T-helper 9 cell (primary cell): ENCODE measurements around the gene HOATZ.

ENCODE experiments used
- DNase-seq: peaks from one replicate; pipeline ENCODE4 v3.0.0-alpha.2; 2020

HOATZ gene

GRCh38 chr11:111523343-111523742 lies 8.8 kb downstream of the HOATZ start:
- DNase-seq = no peak

DNA sequence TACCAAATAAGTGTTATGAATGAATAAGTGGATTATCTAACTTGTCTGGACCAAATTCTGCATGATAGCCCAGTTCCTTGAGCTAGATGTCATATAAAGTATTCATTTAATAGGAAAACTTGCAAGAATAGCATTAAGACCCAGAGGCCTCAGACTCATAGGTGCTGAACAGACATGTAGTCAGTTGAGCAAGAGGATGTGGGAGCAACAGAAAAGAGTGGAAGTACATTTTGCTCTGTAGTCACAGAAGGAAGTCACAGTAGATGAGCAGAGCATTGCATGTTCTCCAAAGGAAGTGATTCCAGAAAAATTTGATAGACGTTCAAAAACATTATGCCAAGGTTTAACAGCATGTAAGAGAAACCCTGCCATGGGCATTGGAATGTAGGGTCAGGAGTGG lies 9.5 kb downstream of the HOATZ start:
- DNase-seq = no peak

DNA sequence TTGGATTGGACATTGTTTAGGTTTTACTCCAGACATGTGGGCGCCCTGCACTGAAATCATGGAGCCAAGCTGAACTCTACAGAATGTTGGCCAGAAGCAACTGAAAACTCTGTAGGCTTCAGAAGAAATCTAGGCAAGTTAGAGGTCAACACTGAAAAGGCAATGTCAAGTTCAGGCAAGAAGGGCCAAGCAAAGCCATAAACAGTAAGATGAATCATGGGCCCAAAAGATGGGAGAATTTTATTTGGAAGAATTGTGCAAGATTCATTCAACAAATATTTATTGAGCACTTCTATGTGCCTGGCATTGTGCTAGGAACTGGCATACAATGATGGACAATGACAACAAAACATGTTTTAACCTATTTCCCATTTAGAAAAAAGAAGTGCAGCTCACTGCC lies 10.9 kb downstream of the HOATZ start:
- DNase-seq = no peak

GRCh38 chr11:111526501-111526900 lies 11.9 kb downstream of the HOATZ start:
- DNase-seq = no peak

- no peak for DNase-seq
These were observed 12.7 kb downstream of the HOATZ start for GRCh38 chr11:111527279-111527678.

GRCh38 chr11:111528557-111528956 lies 14.0 kb downstream of the HOATZ start:
- no peak for DNase-seq

DNA sequence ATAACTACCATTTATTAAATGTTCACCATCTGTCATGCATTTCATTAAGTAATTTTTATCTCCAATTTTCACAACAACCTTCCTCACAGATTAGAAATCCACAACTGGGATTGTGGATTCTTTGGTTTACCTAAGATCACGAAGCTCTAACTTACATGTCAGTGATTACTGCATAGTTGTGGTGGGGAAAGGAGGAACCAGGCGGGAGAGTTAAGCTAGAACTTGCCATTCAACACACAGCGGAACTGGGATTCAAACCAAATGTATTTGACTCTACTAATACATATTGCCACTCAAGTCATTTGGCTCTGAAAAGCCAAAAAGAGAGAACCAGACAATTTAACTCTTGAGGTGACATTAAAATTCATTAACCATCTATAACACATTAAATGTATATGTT lies 15.5 kb downstream of the HOATZ start:
- DNase-seq = no peak

GRCh38 chr11:111531136-111531535 lies 16.6 kb downstream of the HOATZ start:
- no peak for DNase-seq

- no peak for DNase-seq
These were observed 17.2 kb downstream of the HOATZ start for GRCh38 chr11:111531687-111532364.

DNA sequence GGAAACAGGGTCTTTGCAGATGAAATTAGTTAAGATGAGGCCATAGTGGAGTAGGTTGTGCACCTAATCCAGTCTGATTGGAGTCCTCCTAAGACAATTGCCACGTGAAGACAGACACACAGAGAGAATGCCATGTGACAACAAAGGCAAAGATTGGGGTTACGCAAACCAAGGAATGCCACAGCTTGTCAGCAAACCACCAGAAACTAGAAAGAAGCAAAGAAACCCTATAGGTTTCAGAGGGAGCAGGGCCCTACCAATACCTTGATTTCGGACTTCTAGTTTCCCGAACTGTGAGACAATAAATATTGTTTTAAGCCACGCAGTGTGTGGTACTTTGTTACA lies 17.8 kb downstream of the HOATZ start:
- no peak for DNase-seq

DNA sequence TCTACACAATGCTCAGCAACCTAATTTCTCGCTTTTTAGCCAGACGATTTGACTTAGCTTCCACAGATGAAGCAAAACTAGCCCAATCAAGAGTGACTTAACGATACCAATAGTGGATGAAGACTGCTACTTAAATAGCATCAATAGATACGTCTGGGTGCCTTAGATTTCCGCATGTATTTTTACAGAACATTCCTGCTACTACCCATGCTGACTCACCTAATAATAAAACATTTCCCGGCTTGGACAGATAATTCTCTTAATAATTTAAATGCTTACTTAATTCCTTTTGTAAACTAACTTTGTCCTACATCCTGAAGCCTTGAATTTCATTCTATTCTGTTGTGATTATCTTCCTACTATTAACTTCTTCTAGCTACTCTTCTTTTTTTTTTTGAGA lies 20.7 kb downstream of the HOATZ start:
- DNase-seq = no peak

DNA sequence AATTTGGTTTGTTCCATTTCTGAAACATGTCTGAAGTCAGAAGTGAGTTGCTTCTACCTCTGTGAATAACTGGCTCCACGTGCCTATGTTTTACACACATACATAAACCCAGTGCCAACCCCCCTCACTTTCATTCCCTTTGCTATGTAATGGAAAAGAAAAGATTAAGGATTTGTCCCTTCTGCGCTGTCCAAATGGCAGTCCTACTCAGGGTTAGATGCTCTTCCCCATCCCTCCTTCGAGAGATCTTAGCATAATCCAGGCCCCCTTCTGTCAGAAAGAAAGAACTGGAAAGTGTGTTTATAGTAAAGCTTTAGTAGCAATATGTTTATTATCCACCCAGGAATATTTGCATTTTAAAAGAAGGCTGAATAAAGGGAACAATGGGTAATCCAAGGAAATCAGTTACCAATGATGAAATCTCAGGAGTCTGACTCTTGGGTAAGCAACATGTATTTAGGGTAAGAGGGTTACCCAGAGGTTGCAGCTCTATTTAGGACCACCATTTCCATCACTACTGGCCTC lies 22.8 kb downstream of the HOATZ start:
- DNase-seq = no peak

GRCh38 chr11:111538407-111539114 lies 24.0 kb downstream of the HOATZ start:
- no peak for DNase-seq

GRCh38 chr11:111539426-111540113 lies 25.0 kb downstream of the HOATZ start:
- DNase-seq = no peak

DNA sequence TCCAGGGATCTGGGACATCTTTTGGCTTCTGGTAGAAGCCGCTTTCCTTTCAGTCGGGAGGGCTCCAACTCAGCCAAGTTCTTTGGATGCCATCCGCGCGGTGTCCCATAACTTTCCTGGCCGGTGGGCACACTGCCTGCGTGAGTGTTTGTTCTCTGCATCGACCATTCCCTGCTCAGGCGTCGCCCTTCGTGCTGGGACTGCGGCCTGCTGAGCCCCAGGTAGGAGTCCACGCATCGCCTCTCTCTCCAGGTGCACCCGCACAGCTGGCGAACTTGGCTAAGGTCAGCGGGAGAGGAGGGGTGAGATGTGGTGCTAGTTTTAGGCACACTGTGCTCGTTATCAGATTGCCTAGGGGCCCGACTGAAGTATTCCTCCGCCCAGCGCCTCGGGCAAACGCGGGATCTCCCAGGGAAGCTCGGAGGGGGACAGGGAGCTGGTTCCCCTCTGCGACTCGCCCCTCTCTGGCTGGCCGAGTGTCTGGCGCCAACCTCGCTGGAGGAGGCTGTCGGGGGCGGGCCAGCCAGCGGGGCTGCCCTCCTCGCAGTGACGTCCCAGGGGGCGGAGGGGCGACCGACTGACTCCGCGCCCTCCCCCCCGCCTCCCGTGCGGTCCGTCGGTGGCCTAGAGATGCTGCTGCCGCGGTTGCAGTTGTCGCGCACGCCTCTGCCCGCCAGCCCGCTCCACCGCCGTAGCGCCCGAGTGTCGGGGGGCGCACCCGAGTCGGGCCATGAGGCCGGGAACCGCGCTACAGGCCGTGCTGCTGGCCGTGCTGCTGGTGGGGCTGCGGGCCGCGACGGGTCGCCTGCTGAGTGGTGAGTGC lies 25.7 kb downstream of the HOATZ start, which contains the start of gene LAYN:
Gene LAYN (plus strand): TSS at position 607 of the 823 bp plus-strand sequence. CDS start 124 bp downstream, at position 731.
- no peak for DNase-seq

- no peak for DNase-seq
These were observed 26.3 kb downstream of the HOATZ start for GRCh38 chr11:111540937-111541253.

DNA sequence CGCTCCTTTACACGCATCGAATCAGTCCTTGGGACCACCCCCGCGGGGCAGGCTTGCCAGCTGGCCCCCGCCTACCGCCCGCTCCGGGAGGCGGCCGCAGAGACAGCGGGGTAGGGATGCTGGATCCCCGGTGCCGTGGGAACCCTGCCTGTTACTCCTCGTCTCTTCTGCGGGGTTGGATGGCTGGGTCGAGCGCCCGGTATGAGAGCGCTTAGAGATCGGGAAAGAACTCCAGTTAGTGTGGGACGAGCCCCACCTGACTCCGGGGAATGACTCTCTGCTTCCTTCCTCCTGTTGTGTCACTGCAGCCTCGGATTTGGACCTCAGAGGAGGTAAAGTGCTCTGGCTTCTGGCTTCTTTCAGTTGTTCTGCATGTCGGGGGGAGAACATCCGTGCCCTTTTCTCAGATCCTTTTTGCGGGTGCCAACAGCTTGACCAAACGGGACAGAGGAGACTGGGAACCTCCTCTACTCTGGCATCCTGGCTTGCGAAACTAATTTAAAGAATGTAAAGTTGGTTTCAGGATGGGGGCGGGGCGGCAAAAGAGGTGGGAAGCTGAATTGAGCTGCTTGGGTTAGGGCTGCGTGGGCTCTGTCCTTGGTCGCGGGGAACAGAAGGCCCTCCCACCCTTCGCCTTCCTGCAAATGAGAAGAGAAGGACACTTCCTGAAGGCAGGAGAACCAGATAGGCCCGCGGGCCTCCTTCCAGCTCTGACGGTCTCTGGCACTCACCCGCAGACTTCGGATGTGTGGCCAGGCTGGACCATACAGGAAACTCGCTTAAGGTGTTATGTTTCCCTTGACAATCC lies 26.9 kb downstream of the HOATZ start:
- no peak for DNase-seq

- no peak for DNase-seq
These were observed 28.2 kb downstream of the HOATZ start for GRCh38 chr11:111542606-111543275.

- no peak for DNase-seq
These were observed 33.9 kb downstream of the HOATZ start for GRCh38 chr11:111548525-111548924.

DNA sequence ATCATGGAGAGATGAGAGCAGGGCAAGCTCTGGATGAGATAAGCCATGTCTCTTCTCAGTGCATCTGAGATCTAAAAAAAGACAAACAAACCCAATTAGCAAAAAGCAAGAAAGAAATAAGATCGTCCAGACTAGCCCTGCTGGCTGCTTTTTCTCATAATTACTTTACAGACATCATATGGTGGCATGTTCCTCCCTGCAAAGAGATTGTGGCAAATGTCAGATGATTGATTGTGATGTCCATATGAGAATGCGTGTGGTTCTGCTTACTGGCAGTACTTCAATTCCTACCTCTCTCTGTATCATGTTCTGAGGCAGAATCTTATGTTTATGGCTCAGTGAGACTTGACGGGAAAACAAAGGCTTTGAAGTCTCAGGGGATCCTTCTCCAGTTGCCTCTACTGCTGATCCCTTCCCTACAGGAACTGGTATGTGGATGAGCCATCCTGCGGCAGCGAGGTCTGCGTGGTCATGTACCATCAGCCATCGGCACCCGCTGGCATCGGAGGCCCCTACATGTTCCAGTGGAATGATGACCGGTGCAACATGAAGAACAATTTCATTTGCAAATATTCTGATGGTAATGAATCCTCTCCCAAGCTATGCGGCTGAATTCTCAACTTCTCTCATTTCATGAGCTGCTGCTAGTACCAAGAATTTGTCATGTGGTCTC lies 34.8 kb downstream of the HOATZ start:
- no peak for DNase-seq

DNA sequence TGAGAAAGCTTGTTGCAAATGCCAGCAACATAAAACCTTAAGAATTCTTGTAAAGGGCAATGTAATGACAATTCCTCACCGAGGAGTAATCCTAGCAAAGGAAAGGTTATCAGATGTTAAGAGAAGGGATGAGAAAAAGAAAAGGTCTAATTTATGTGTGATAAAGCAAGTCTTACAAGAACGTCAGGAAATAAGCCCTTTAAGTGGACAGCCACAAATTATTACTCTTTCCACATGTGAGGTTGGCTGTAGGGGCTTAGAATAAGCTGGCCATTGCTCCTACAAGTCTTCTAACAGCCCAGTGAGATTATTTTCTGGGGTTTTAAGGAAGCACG lies 35.3 kb downstream of the HOATZ start:
- DNase-seq = no peak
